Gastroesophageal sphincter (tissue), 4 donors: ENCODE measurements around the gene HCRTR1. TPM values are rescaled to one million over a fixed set of nuclear protein-coding genes. Genes with fewer than 3 reads are reported as not detected.
"Not testable (repeated sequence)": the region's sequence is repeated elsewhere in the genome, so short reads cannot be mapped to it uniquely, and the experiment has no call there.

Source experiments
- ATAC-seq: fragments of 150-250 bp; one replicate; pipeline ENCODE4 v1.9.1; 2016; ENCODE audit warnings: mild to moderate bottlenecking, moderate library complexity
- H3K27ac ChIP-seq, 4 donors: fragments of 200-600 bp; sonication (generic) in 3 of 4; 1 replicate in 3 of 4; 2 replicates in 1 of 4; pipeline ENCODE4 v1.5.1; 2016 to 2019
- H3K27me3 ChIP-seq: fragments of 200-600 bp; sonication (generic); one replicate; pipeline ENCODE4 v1.5.1; 2019
- H3K36me3 ChIP-seq, 2 donors: fragments of 200-600 bp; sonication (generic); one replicate each; pipeline ENCODE4 v1.5.1; 2019; ENCODE audit warnings: control low read depth in 1 of 2
- H3K4me1 ChIP-seq, 3 donors: fragments of 200-600 bp; sonication (generic); 1 replicate in 2 of 3; 2 replicates in 1 of 3; pipeline ENCODE4 v1.5.1; 2016 to 2019; ENCODE audit warnings: control low read depth in 2 of 3
- H3K4me3 ChIP-seq, 2 donors: fragments of 200-600 bp; sonication (generic); one replicate each; pipeline ENCODE4 v1.5.1; 2019; ENCODE audit warnings: mild to moderate bottlenecking in 1 of 2, moderate library complexity in 1 of 2
- H3K9me3 ChIP-seq, 3 donors: fragments of 200-600 bp; sonication (generic); one replicate each; pipeline ENCODE4 v1.5.1; 2017 to 2019; ENCODE audit warnings: control low read depth in 2 of 3
- EP300 ChIP-seq: sonication (generic); formaldehyde crosslinking; IDR thresholded peaks from one replicate; pipeline ENCODE4 v1.6.1; 2017; ENCODE audit warnings: antibody characterized with exemption, mild to moderate bottlenecking
- POLR2A ChIP-seq, 2 donors: fragments of 450-650 bp; IDR thresholded peaks; one replicate each; pipeline ENCODE4 v1.6.1; 2017; ENCODE audit warnings: antibody characterized with exemption in 2 of 2, mild to moderate bottlenecking in 2 of 2, moderate library complexity in 1 of 2
- POLR2AphosphoS5 ChIP-seq: sonication (generic); formaldehyde crosslinking; IDR thresholded peaks from one replicate; pipeline ENCODE4 v1.6.1; 2017; ENCODE audit warnings: antibody characterized with exemption
- WGBS, 2 donors: methylation state at CpG; one replicate each; pipeline ENCODE4 v1.1.5; 2018; ENCODE audit warnings: low coverage in 1 of 2; 5-methylcytosine and 5-hydroxymethylcytosine counted together
- total RNA-seq, 4 donors: library from RNA; depleted of rRNA; stranded (reverse); fragments of >200 nt; gene quantifications; one replicate each; pipeline ENCODE4 v1.1.0, GENCODE V29; 2016
- TF ChIP-seq, protein P1 (sequence below), 4 experiments: fragments of 200-600 bp in 2 of 4; fragments of 450-650 bp in 2 of 4; sonication (generic) in 1 of 4; IDR thresholded peaks; one replicate each; pipeline ENCODE4 v1.5.1; 2017 to 2019; ENCODE audit warnings: antibody characterized with exemption in 4 of 4, mild to moderate bottlenecking in 2 of 4, moderate library complexity in 2 of 4

HCRTR1 gene
- total RNA-seq, 4 donors from 2014 or later = 0.23 to 0.82 (median 0.67) TPM; not detected in 1

DNA sequence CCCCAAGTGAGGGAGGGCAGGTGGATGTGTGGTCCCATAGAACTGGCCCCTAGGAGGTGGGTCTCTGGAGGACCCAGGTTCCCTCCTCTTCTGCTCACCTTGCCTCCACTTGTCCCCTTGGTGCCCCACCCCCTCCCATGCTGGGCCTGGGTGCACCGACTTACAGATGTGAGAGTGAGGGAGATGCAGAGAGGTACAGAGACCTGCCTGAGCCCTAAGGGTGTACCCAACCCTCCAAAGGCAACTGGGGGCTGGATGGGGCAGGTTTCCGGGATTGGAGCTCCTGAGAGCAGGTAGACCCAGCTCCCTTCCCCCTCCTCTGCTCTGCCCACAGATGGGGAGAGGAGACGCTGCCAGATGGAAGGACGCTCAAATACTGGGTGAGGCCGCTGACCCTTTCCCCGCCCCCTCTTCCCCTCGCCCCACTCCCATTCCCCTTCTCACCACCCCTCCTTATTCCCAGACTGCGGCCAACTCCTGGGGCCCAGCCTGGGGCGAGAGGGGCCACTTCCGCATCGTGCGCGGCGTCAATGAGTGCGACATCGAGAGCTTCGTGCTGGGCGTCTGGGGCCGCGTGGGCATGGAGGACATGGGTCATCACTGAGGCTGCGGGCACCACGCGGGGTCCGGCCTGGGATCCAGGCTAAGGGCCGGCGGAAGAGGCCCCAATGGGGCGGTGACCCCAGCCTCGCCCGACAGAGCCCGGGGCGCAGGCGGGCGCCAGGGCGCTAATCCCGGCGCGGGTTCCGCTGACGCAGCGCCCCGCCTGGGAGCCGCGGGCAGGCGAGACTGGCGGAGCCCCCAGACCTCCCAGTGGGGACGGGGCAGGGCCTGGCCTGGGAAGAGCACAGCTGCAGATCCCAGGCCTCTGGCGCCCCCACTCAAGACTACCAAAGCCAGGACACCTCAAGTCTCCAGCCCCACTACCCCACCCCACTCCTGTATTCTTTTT is 30.8 kb upstream of the HCRTR1 start:
- Histone ChIP-seq H3K4me1 (peaks cover 0 to 84% (median 54%) of the 10 kb centered on the region in 3 donors), H3K27me3 (no peaks in the 10 kb centered on the region), H3K4me3 (no peak overlapping the region), H3K9me3 (no peaks in the 10 kb centered on the region), H3K27ac (peak overlapping the region in 3 of 4 donors; percentile 92 to 97 (median 94)), H3K36me3 (peaks cover 0 to 41% of the 10 kb centered on the region in 2 donors)
- TF ChIP-seq POLR2AphosphoS5 = no peak
- no peak for TF ChIP-seq POLR2A (IDR thresholded peaks at IDR 0.05)
- no peak for TF ChIP-seq EP300
- TF ChIP-seq, protein P1, sequence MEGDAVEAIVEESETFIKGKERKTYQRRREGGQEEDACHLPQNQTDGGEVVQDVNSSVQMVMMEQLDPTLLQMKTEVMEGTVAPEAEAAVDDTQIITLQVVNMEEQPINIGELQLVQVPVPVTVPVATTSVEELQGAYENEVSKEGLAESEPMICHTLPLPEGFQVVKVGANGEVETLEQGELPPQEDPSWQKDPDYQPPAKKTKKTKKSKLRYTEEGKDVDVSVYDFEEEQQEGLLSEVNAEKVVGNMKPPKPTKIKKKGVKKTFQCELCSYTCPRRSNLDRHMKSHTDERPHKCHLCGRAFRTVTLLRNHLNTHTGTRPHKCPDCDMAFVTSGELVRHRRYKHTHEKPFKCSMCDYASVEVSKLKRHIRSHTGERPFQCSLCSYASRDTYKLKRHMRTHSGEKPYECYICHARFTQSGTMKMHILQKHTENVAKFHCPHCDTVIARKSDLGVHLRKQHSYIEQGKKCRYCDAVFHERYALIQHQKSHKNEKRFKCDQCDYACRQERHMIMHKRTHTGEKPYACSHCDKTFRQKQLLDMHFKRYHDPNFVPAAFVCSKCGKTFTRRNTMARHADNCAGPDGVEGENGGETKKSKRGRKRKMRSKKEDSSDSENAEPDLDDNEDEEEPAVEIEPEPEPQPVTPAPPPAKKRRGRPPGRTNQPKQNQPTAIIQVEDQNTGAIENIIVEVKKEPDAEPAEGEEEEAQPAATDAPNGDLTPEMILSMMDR (IDR thresholded peaks at IDR 0.05) = no peak
- ATAC-seq = no peak
- 52 to 73% methylated on average over 3 to 5 of the region's 47 CpGs for WGBS, 2 donors

DNA sequence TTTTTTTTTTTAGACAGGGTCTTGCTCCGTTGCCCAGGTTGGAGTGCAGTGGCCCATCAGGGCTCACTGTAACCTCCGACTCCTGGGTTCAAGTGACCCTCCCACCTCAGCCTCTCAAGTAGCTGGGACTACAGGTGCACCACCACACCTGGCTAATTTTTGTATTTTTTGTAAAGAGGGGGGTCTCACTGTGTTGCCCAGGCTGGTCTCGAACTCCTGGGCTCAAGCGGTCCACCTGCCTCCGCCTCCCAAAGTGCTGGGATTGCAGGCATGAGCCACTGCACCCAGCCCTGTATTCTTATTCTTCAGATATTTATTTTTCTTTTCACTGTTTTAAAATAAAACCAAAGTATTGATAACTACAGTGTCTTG is 30.2 kb upstream of the HCRTR1 start:
- not testable (repeated sequence) for ATAC-seq, H3K4me3 ChIP-seq, H3K9me3 ChIP-seq, H3K27me3 ChIP-seq
- Histone ChIP-seq H3K27ac (peak overlapping the region; percentile 83 to 97 (median 93)), H3K4me1 (peaks cover 0 to 84% (median 48%) of the 10 kb centered on the region in 3 donors), H3K36me3 (peaks cover 0 to 41% of the 10 kb centered on the region in 2 donors)
- 81% methylated on average over 3 of the region's 5 CpGs; no CpG with 5 or more reads in 1 of the 2 donors for WGBS, 2 donors

DNA sequence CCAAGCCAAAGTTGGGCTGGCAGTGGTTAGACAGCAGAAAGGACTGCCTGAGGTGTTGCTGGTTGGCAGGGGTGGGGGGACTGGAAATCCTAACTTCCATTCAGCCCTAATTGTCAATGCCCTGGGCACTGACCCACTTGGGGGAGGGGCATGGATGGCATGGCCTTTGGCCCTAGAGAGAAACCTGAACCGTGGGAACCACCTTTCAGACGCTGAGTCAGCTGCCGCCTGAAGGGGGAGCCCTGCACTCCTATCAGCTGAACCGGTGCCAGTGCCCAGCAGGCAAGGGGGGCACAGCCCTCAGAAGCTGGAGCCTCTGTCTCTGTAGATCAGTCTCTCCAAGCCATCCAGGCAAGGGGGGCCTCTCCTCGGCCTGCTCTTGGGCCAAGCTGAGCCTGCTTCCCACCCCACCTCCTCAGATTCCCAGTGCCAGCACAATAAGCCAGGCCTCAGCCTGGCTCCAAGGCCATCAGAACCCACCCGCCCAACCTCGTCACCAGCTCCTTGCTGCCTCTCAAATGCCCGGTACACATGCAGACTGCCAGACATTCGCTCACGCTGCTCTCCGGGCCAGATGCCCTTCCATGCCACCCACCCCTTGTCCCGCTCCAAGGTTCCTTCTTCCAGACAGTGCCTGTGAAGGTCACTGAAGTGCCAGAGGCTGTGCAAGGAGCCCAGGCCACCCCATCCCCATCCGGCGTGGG is 29.6 kb upstream of the HCRTR1 start:
- TF ChIP-seq EP300 (no peak), POLR2AphosphoS5 (peak; percentile 13), POLR2A (IDR thresholded peaks at IDR 0.05) (peak in 1 of 2 donors; percentile 8)
- TF ChIP-seq, protein P1 (IDR thresholded peaks at IDR 0.05) = peak in 3 of 4 experiments; percentile 64 to 67 (median 66)
- Histone ChIP-seq H3K9me3 (no peaks in the 10 kb centered on the region), H3K36me3 (peaks cover 0 to 41% of the 10 kb centered on the region in 2 donors), H3K27me3 (no peaks in the 10 kb centered on the region), H3K27ac (peak overlapping the region; percentile 83 to 97 (median 93)), H3K4me3 (no peak overlapping the region), H3K4me1 (peaks cover 0 to 80% (median 44%) of the 10 kb centered on the region in 3 donors)
- peak; percentile 47 for ATAC-seq
- 63% methylated on average over 9 of the region's 14 CpGs; no CpG with 5 or more reads in 1 of the 2 donors for WGBS, 2 donors

DNA sequence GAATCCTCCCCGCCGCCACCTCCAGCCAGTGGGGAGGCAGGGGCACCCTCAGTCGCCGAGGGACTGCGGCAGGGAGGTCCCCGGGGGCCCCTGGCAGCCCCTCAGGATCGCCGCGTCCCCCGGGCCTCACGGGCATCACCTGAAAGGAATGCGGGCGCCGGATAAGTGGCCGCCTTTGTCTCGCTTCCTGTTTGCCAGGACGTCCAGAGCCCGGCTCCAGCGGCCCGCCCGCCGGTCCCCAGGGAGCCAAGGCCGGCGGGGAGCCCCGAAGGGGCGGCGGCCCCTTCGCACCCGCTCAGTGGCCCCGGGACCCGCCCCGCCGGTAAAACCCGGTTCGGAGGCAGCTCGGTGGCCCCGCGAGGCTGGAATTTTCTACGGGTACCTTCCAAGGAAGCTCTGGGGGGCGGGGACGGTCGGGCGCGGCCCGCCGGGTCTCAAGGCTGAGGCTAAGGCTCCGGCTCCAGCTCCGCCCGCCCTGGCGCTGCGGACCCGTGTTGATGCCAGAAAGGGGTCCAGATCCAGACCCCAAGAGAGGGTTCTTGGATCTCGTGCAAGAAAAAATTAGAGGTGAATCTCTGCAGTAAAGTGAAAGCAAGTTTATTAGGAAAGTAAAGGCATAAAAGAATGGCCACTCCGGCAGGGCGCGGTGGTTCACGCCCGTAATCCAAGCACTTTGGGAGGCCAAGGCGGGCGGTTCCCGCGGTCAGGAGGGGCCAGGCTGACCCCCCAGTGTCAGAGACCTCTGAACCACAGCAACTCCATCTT is 28.6 kb upstream of the HCRTR1 start:
- 0 to 66% methylated on average over 1 to 8 of the region's 62 CpGs for WGBS, 2 donors
- H3K4me3 ChIP-seq = peak overlapping the region; percentile 35 to 56
- no peaks in the 10 kb centered on the region for H3K9me3 ChIP-seq
- H3K27ac ChIP-seq = peak overlapping the region; percentile 83 to 97 (median 93)
- peaks cover 0 to 73% (median 35%) of the 10 kb centered on the region in 3 donors for H3K4me1 ChIP-seq
- ATAC-seq = peak; percentile 57
- TF ChIP-seq, protein P1 (IDR thresholded peaks at IDR 0.05) = peak in 1 of 4 experiments; percentile 5
- TF ChIP-seq POLR2A (IDR thresholded peaks at IDR 0.05) = peak in 1 of 2 donors; percentile 28
- TF ChIP-seq POLR2AphosphoS5 = peak; percentile 11
- no peak for TF ChIP-seq EP300
- H3K36me3 ChIP-seq = peaks cover 0 to 31% of the 10 kb centered on the region in 2 donors
- H3K27me3 ChIP-seq = no peaks in the 10 kb centered on the region
